Endothelial cell of hepatic sinusoid (primary cell): ENCODE data around the gene OR2V2.
"Not testable (repeated sequence)": the region's sequence is repeated elsewhere in the genome, so short reads cannot be mapped to it uniquely, and the experiment has no call there.

Experiments
- in situ Hi-C: cut with HindIII; loops from 2 replicates; pipeline ENCODE4 v1.10.0; 2017; ENCODE audit warnings: low sequenced_read_pairs

The OR2V2 gene

GRCh38 chr5:181168595-181169118 is 21.3 kb downstream of the OR2V2 start:
- in situ Hi-C loops: no loop called here

- in situ Hi-C loops: not testable (repeated sequence)
These were observed 22.3 kb downstream of the OR2V2 start for GRCh38 chr5:181169459-181170236.

- in situ Hi-C loops: no loop called here
These were observed 22.9 kb downstream of the OR2V2 start for GRCh38 chr5:181170237-181170825.

- in situ Hi-C loops: no loop called here
These were observed 23.6 kb downstream of the OR2V2 start for GRCh38 chr5:181170996-181171395.

- in situ Hi-C loops: no loop called here
These were observed 24.4 kb downstream of the OR2V2 start for GRCh38 chr5:181171782-181172181.

- in situ Hi-C loops: no loop called here
These were observed 25.6 kb downstream of the OR2V2 start for GRCh38 chr5:181173027-181173419.

GRCh38 chr5:181173420-181174342 is 26.3 kb downstream of the OR2V2 start:
- in situ Hi-C loops: no loop called here

- in situ Hi-C loops: no loop called here
These were observed 29.0 kb downstream of the OR2V2 start for GRCh38 chr5:181176254-181176952.

- in situ Hi-C loops: not testable (repeated sequence)
These were observed 30.2 kb downstream of the OR2V2 start for GRCh38 chr5:181177559-181177958.

DNA sequence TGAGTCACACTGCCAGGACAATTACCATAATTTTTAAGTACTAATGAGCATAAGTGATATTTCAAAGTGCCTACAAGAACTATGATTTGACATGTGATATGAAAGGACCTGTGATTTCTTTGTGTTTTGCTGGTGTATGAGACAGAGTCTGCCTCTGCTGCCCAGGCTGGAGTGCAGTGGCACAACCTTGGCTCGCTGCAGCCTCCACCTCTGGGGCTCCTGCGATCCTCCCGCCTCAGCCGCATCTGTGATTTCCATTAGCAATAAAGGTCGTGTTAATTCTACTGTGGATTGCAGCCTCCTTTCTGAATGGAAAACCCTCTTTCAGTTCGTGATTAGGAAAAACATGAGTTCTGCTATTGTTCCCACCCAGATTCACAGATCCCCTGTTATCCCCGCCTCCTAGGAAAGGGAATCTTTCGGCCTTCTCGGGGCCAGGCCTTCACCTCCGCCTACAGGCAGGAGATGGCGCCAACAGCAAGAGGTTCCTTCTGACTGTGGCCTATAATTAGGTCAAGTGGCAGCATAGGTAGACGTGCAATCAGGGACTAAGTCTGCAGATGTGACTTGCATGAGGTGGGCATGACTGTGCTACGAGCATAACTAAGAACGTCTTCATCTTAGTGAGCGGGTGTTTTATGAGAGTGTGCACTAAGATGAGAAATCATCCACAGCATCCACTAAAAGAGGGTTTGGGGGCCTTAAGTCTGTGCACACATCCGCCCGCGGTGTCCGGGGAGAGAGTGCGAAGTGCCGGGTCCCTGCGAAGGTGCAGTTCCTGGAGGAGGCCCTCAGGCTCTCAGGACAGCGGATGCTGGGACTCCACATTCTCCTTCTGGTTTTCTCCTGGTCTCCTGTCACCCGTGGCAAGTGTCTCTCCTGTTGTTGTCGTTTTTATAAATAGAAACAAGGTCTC is 34.5 kb downstream of the OR2V2 start:
- in situ Hi-C loops: no loop called here

DNA sequence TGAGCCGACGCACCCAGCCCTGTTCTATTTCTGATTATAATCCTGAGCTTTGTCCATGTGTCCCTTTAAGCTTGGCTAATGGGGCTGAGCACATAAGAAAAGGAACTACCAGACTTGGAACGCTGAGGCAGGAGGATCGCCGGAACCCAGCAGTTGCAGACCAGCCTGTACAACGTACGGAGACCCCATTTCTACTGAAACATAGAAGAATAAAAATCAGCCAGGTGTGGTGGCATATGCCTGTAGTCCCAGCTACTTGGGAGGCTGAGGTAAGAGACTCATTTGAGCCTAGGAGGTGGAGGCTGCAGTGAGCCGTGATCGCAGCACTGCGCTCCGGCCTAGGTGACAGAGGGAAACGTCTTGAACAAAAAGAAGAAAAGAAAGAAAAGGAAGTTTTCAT is 35.3 kb downstream of the OR2V2 start:
- in situ Hi-C loops: no loop called here

- in situ Hi-C loops: no loop called here
These were observed 37.4 kb downstream of the OR2V2 start for GRCh38 chr5:181184845-181185216.

DNA sequence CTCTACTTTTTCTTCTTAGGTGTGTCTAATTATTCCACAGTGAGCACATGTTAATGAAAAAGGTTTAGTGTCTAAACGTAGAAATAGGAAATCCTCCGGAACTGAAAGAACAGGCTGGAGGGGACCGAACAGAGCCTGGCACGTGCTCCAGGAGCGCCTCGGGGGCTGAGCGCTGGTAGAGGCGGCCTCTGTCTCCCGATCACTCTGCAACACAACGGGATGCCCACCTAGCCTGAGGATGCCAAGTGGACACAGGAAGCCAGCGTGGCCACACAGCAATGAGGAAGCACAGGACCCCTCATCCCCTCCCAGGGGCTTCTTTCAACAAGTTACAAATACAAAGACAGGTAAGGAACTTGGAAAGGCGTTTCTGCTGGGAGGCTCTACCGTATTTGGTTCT is 38.2 kb downstream of the OR2V2 start:
- in situ Hi-C loops: no loop called here

DNA sequence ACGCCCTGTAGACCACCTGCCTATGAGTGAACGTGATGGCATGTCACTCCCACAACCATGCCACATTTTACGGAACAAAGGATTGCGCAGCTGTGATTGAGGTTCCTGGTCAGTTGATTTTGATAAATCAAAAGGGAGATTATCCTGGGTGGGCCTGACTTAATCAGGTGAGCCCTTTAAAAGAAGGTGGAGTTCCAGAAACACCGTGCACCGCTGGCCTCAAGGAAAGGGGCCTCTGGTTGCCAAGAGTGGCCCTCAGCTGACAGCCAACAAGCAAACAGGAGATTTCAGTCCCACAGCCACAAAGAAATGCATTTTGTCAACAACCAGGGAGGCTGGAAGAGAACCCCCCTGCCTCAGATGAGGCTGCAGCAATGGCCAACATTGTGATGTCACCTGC is 38.6 kb downstream of the OR2V2 start:
- in situ Hi-C loops: no loop called here

- in situ Hi-C loops: no loop called here
These were observed 39.7 kb downstream of the OR2V2 start for GRCh38 chr5:181186986-181187499.

DNA sequence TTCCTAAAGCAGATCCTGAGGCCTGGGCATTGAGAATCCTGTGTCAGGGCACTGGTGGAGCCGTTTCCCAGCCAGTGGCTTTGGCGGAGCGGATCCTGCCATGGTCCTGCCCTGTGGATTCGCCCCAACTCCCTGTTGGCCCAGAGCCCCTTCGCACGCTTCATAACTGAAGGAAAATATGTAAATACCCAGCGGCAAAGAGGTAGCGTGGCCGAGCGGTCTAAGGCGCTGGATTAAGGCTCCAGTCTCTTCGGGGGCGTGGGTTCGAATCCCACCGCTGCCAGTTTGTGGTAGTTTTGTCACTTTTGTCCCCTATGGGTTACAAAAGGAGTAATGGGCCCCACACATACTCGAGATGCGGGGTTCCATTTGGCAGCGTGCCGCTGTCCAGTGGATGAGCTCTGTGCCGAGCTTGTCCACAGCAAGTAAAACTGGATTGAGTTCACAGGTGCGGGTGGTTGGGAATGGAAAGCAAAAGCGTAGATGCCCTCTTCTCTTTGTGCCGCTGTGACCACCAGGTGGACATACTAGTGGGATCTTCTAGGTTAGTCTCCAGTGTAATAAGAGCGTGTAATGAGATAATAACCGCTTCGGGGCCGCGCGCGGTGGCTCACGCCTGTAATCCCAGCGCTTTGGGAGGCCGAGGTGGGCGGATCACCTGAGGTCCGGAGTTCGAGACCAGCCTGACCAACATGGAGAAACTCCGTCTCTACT is 40.3 kb downstream of the OR2V2 start:
- in situ Hi-C loops: no loop called here

GRCh38 chr5:181188700-181189362 is 41.4 kb downstream of the OR2V2 start:
- in situ Hi-C loops: no loop called here

- in situ Hi-C loops: no loop called here
These were observed 42.1 kb downstream of the OR2V2 start for GRCh38 chr5:181189363-181189961.
